MCF 10A (cell line): Measurements from ENCODE around the gene SWT1. TPM values are rescaled to one million over a fixed set of nuclear protein-coding genes. Genes with fewer than 3 reads are reported as not detected.

ENCODE experiments used
- BruUV-seq: library from RNA; stranded (reverse); fragments of 400-500 nt; replicated peaks from 2 replicates; lab custom pipeline; 2021; lab: Mats Ljungman, UMichigan
- CTCF ChIA-PET: fragments of 300-600 bp; sonication (Branson Sonifier 250); formaldehyde crosslinking; extraction: SDS; loops from one replicate; lab custom pipeline; 2021; ENCODE audit warnings: antibody characterized with exemption, inconsistent platforms; lab: Yijun Ruan, JAX
- POLR2A ChIA-PET: fragments of 300-600, 350-650 bp; sonication (Branson Sonifier 250); formaldehyde crosslinking; extraction: SDS; loops from one replicate; lab custom pipeline; 2020; ENCODE audit warnings: antibody characterized with exemption, inconsistent platforms; lab: Yijun Ruan, JAX
- DNase-seq: peaks from one replicate; pipeline ENCODE4 v3.0.0-alpha.2; 2018; ENCODE audit not compliant: unreplicated experiment
- H3K27ac Mint-ChIP-seq: one replicate; pipeline ENCODE4 v1.8.0; 2022; ENCODE audit warnings: mild to moderate bottlenecking, low read depth, mixed read lengths; ENCODE audit not compliant: unreplicated experiment
- H3K27me3 Mint-ChIP-seq: one replicate; pipeline ENCODE4 v1.8.0; 2022; ENCODE audit warnings: mixed read lengths; ENCODE audit not compliant: insufficient read depth, unreplicated experiment
- H3K36me3 Mint-ChIP-seq: one replicate; pipeline ENCODE4 v1.8.0; 2022; ENCODE audit warnings: mild to moderate bottlenecking, moderate library complexity, mixed read lengths; ENCODE audit not compliant: insufficient read depth, unreplicated experiment
- H3K4me1 Mint-ChIP-seq: one replicate; pipeline ENCODE4 v1.8.0; 2022; ENCODE audit warnings: mixed read lengths; ENCODE audit not compliant: insufficient read depth, unreplicated experiment
- H3K4me3 Mint-ChIP-seq: one replicate; pipeline ENCODE4 v1.8.0; 2022; ENCODE audit warnings: mild to moderate bottlenecking, moderate library complexity, mixed read lengths; ENCODE audit not compliant: unreplicated experiment
- H3K9me3 Mint-ChIP-seq: one replicate; pipeline ENCODE4 v1.8.0; 2022; ENCODE audit warnings: mixed read lengths; ENCODE audit not compliant: unreplicated experiment
- intact Hi-C: fragments of 100-400 bp; cut with micrococcal nuclease; formaldehyde crosslinking; loops from 2 replicates; pipeline ENCODE4 v1.14.1; 2022
- total RNA-seq: library from RNA; stranded (reverse); gene quantifications from 2 replicates; pipeline ENCODE4 v1.2.3, GENCODE V29; 2022
- TF ChIP-seq, protein P1 (sequence below): fragments of 200-600 bp; IDR thresholded peaks from one replicate; pipeline ENCODE4 v1.8.0; 2022; ENCODE audit warnings: antibody characterized with exemption, mild to moderate bottlenecking; ENCODE audit not compliant: unreplicated experiment

The SWT1 gene
- total RNA-seq, 1 experiment from 2014 or later, result 2.1 TPM

DNA sequence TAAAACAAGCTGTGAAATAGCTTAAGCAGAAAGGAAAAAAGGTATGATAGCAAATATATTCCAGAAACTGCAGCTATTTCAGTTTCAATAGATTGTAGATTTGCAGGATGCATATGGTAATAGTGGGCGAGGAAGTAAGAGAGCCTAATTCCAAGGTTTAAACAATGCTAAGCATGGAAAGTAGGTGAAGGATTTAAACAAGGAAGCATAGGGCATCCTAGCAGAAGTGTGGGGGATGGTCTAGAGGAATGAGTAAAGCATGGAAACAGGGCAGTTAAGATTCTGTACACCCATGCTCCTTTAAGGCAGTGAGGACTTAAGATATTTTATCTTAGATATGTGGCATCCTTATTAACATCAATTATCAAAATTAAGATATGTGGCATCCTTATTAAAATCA lies 157.4 kb downstream of the SWT1 start:
- ChIA-PET CTCF (interaction anchor here (0.6 to 2.5 kb wide), 12 partner anchors 16 to 509 kb away, joined by 3 to 23 read pairs (median 4); no protein-coding TSS in a partner anchor), POLR2A (interaction anchor here (0.6 to 2.3 kb wide), 16 partner anchors 10 to 367 kb away, joined by 3 to 12 read pairs (median 4); partner anchors contain the start of gene SWT1)
- Mint-ChIP-seq H3K36me3 (peaks cover 40% of the 10 kb centered on the region), H3K4me1 (peaks cover 50% of the 10 kb centered on the region), H3K27ac (peak overlapping the region; percentile 94), H3K9me3 (no peaks in the 10 kb centered on the region), H3K4me3 (peak overlapping the region; percentile 85), H3K27me3 (no peaks in the 10 kb centered on the region)
- peak; percentile 44 for DNase-seq
- no TSS peak for BruUV-seq
- TF ChIP-seq, protein P1, sequence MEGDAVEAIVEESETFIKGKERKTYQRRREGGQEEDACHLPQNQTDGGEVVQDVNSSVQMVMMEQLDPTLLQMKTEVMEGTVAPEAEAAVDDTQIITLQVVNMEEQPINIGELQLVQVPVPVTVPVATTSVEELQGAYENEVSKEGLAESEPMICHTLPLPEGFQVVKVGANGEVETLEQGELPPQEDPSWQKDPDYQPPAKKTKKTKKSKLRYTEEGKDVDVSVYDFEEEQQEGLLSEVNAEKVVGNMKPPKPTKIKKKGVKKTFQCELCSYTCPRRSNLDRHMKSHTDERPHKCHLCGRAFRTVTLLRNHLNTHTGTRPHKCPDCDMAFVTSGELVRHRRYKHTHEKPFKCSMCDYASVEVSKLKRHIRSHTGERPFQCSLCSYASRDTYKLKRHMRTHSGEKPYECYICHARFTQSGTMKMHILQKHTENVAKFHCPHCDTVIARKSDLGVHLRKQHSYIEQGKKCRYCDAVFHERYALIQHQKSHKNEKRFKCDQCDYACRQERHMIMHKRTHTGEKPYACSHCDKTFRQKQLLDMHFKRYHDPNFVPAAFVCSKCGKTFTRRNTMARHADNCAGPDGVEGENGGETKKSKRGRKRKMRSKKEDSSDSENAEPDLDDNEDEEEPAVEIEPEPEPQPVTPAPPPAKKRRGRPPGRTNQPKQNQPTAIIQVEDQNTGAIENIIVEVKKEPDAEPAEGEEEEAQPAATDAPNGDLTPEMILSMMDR, result no peak
- intact Hi-C loops, result no loop called here

DNA sequence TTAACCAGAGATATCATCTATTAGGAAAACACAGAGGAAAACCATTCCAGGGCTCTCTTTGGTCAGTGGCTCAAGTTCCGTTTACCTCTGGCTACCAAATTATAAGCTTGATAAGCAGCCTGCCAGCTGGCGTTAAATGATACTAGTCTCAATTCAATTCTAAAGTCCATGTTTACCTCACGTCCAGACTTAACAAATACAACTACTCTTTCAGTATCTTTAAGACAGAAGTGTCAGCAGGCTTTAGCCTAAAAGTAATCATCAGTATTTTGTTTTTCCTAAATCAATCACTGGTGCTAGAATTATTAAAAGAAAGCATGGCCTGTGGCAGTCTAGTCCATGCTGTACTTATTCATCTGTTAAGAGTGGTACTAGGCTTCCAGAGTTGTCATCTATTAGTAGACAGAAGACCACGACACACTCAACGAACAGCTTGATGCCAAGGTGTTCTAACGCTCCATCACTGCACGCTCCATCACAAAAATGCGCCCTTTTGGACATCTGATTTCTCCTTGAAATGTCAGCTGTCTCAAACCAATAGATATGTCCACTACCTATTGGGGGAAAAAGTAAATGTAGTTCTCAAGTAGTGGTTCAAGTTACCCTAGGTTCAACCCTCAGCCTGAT lies 158.6 kb downstream of the SWT1 start:
- TF ChIP-seq, protein P1, result no peak
- H3K27ac Mint-ChIP-seq, result peak overlapping the region; percentile 94
- ChIA-PET POLR2A (interaction anchor here (0.6 to 5.1 kb wide), 33 partner anchors 9 to 1059 kb away, joined by 3 to 74 read pairs (median 7); partner anchors contain the start of genes SWT1, TPR and TRMT1L), CTCF (interaction anchor here (0.6 to 5.9 kb wide), 20 partner anchors 10 to 510 kb away, joined by 3 to 58 read pairs (median 4); no protein-coding TSS in a partner anchor)
- no TSS peak for BruUV-seq
- H3K9me3 Mint-ChIP-seq, result peaks cover 1% of the 10 kb centered on the region
- intact Hi-C loops, result loop anchor here (1.0 to 5.0 kb wide), 4 partner anchors 124 to 332 kb away; partner anchors contain the start of genes SWT1 and TRMT1L
- peaks cover 50% of the 10 kb centered on the region for H3K4me1 Mint-ChIP-seq
- peak overlapping the region; percentile 85 for H3K4me3 Mint-ChIP-seq
- no peaks in the 10 kb centered on the region for H3K27me3 Mint-ChIP-seq
- H3K36me3 Mint-ChIP-seq, result peaks cover 29% of the 10 kb centered on the region
- DNase-seq, result no peak

DNA sequence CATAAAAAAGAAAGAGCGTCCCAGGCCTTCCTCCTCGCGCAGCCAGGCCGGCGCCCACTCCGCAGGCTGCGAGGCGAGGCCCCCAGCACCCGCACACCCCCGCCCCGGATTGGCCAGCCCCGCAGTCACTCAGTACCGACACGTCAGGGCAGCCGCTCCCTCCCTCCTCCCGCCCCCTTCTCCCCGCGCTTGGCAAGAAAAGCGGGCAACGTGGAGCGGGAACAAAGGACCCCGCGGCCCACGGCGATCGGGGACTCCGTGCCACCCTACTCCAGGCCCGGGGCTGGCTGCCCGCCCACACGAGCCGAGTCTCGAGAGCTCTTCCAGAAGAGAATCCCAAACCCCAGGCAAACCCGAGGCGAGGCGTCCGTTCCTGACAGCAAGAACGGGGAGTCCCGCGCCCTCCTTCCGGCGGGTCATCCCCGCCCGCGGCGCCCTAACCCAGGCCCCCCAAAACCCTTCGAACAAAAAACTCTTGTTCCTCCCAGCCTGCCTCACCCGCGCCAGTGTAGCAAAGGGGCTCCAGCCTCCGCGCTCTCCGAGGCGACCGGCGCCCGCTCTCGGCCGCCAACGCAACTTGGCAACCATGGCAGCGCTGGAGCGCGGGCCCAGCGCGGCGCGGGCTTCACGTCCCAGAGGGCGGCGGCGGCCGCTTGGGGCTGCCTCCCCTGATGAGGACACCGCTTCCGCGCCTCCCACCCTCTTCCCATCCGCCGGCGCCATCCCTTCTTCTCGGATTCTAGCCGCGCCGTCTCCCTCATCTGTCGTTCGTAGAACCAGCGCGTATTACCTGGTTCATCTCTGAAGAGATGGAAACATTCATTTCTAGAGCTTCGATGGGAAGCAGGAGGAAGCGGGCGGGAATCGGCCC lies 159.4 kb downstream of the SWT1 start:
- BruUV-seq, result TSS peak; percentile 43
- H3K4me1 Mint-ChIP-seq, result peaks cover 44% of the 10 kb centered on the region
- H3K9me3 Mint-ChIP-seq, result peaks cover 9% of the 10 kb centered on the region
- CTCF ChIA-PET, result interaction anchor here (0.5 to 5.9 kb wide), 35 partner anchors 11 to 1190 kb away, joined by 3 to 58 read pairs (median 4); no protein-coding TSS in a partner anchor
- intact Hi-C loops, result loop anchor here (1.0 to 5.0 kb wide), 6 partner anchors 123 to 354 kb away; partner anchors contain the start of genes SWT1 and TRMT1L
- peak overlapping the region; percentile 94 for H3K27ac Mint-ChIP-seq
- no peaks in the 10 kb centered on the region for H3K27me3 Mint-ChIP-seq
- peaks cover 21% of the 10 kb centered on the region for H3K36me3 Mint-ChIP-seq
- TF ChIP-seq, protein P1, result no peak
- peak overlapping the region; percentile 85 for H3K4me3 Mint-ChIP-seq
- POLR2A ChIA-PET, result interaction anchor here (0.6 to 5.1 kb wide), 51 partner anchors 9 to 1059 kb away, joined by 3 to 74 read pairs (median 5); partner anchors contain the start of genes SWT1, TPR and TRMT1L
- peak; percentile 94 for DNase-seq
